GM13976 (cell line): ENCODE results near the gene TP53TG5.

Experiments
- DNase-seq: peaks from one replicate; pipeline ENCODE4 v3.0.0; 2012; ENCODE audit warnings: low spot score
- CTCF ChIP-seq: IDR thresholded peaks from 2 replicates; pipeline ENCODE4 v1.5.1; 2012; ENCODE audit warnings: borderline replicate concordance, mild to moderate bottlenecking; ENCODE audit not compliant: insufficient read depth; ENCODE audit errors: extremely low read depth, missing control alignments, control extremely low read depth
- in situ Hi-C: fragments of 300-500 bp; cut with MboI; formaldehyde crosslinking; loops from one replicate; pipeline ENCODE4 v1.12.0; 2022; ENCODE audit warnings: low sequenced_read_pairs, mixed read lengths, inconsistent platforms; ENCODE audit not compliant: unreplicated experiment

TP53TG5 gene

GRCh38 chr20:45419188-45420091 lies 41.3 kb upstream of the TP53TG5 start:
- no peak for TF ChIP-seq CTCF
- in situ Hi-C loops, result no loop called here
- peak; percentile 47 for DNase-seq

DNA sequence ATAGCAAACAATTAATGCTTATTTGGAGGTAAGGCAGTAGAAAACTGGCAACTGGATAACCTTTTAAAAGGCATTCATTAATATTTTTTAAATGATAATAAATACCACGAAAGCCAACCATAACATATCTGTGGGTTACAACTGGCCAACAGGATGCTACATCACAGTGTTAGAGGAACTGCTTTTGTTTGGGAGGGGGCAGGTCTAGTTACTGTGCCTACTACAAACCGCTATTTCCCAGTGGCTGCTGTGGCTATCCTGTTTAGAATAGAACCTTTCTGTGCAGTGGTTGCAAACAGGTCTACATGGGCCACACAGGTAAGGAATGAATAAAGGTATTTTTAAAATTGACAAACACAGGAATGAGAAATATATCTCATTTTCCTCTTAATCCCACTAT lies 38.8 kb upstream of the TP53TG5 start:
- in situ Hi-C loops, result no loop called here
- no peak for DNase-seq
- no peak for TF ChIP-seq CTCF

- no peak for TF ChIP-seq CTCF
- DNase-seq, result peak; percentile 91
- in situ Hi-C loops, result no loop called here
Observed at GRCh38 chr20:45415822-45416637, 37.9 kb upstream of the TP53TG5 start, which contains the start of gene PIGT. Gene PIGT (plus strand): TSS chr20:45416141. CDS start chr20:45416157, 16 bp downstream.

DNA sequence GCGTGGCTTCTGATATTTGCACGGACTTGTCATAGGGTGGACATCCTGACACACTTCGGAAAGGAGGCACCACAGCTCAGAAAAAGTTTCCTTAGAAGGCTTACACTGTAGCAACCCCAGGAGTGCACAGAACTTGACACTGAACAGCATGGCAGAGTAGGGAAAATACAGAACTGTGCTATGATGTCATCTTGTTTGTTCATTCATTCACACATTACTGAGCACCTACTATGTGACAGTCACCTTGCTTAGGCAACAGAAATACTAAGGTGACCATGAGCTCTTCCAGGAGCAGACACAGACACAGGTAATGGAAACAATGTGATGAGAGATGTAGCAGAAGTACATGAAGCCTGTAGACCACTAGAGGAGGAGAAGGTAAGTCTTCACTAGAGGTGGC lies 35.4 kb upstream of the TP53TG5 start:
- in situ Hi-C loops, result no loop called here
- no peak for TF ChIP-seq CTCF
- DNase-seq, result no peak

DNA sequence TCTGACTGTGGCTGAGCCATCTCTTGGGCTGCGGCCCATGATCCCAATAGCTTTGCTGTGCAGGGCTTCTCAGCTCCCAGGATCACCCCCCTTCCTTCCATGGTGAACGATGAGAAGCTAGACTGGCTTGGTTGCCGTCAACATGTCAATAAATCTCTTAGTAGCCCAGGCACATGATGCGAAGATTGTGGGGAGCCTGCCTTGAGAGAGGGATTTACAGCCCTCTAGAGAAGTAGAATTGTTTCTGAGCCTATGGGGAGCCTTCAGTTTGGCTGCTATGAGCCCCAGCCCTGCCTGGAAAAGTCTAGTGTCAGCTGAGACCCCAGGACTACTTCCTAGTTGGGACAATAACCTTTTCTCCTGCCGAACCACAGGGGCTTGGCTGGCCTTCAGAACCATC lies 34.5 kb upstream of the TP53TG5 start:
- no peak for TF ChIP-seq CTCF
- DNase-seq, result no peak
- in situ Hi-C loops, result no loop called here

- no peak for TF ChIP-seq CTCF
- no peak for DNase-seq
- in situ Hi-C loops, result no loop called here
Observed at GRCh38 chr20:45410887-45411286, 32.8 kb upstream of the TP53TG5 start.
